Mammary epithelial cell (primary cell): Measurements from ENCODE around the gene PLOD3.

ENCODE experiments used
- EZH2 ChIP-seq: IDR thresholded peaks from 2 replicates; pipeline ENCODE4 v1.6.1; 2012; ENCODE audit warnings: low read length, inconsistent platforms, borderline replicate concordance
- TF ChIP-seq, protein P1 (sequence below), 2 donors: IDR thresholded peaks in 1 of 2; conservative IDR thresholded peaks in 1 of 2; 2 replicates each; pipeline ENCODE4 v1.5.1; 2011 to 2012; ENCODE audit warnings: inconsistent platforms in 2 of 2, low read length in 2 of 2, mild to moderate bottlenecking in 2 of 2, control low read depth in 1 of 2, low read depth in 1 of 2; ENCODE audit not compliant: insufficient read depth in 1 of 2; ENCODE audit errors: extremely low read depth in 1 of 2

DNA sequence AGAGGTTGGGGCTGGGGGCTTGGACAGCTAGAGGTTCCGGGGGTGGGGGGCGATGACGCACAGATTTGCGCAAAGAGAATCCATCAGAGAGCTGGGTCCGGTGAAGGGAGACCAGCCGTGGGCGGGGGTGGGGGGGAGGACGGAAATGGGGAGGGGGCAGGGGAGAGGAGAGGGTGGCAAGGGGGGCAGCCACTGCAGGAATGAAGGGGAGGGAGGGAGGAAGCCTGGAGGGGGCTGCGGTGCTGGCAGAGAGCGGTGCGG lies 50.8 kb downstream of the PLOD3 start:
- TF ChIP-seq, protein P1, sequence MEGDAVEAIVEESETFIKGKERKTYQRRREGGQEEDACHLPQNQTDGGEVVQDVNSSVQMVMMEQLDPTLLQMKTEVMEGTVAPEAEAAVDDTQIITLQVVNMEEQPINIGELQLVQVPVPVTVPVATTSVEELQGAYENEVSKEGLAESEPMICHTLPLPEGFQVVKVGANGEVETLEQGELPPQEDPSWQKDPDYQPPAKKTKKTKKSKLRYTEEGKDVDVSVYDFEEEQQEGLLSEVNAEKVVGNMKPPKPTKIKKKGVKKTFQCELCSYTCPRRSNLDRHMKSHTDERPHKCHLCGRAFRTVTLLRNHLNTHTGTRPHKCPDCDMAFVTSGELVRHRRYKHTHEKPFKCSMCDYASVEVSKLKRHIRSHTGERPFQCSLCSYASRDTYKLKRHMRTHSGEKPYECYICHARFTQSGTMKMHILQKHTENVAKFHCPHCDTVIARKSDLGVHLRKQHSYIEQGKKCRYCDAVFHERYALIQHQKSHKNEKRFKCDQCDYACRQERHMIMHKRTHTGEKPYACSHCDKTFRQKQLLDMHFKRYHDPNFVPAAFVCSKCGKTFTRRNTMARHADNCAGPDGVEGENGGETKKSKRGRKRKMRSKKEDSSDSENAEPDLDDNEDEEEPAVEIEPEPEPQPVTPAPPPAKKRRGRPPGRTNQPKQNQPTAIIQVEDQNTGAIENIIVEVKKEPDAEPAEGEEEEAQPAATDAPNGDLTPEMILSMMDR (conservative IDR thresholded peaks at IDR 0.05 in 1 of 2, IDR thresholded peaks at IDR 0.05 in 1 of 2; ENCODE audit: extremely low read depth in 1 of 2, insufficient read depth in 1 of 2, low read depth in 1 of 2, low read length in 2 of 2) = no peak
- no peak for TF ChIP-seq EZH2
